GM12878 (cell line): Measurements from ENCODE around the gene CREB5. TPM values are rescaled to one million over a fixed set of nuclear protein-coding genes. Genes with fewer than 3 reads are reported as not detected.

Experiments used
- ATAC-seq: fragments of 200-7000 bp; cut with Tn5 transposase; 3 replicates; pipeline ENCODE4 v1.9.1; 2020; ENCODE audit warnings: mild to moderate bottlenecking, moderate library complexity
- BruUV-seq: library from RNA; stranded (reverse); fragments of 400-500 nt; replicated peaks from 2 replicates; lab custom pipeline; 2021; lab: Mats Ljungman, UMichigan
- CTCF ChIA-PET: fragments of 300-600 bp; sonication (Branson Sonifier 250); formaldehyde crosslinking; extraction: SDS; loops from one replicate; lab custom pipeline; 2021; ENCODE audit warnings: inconsistent platforms; lab: Yijun Ruan, JAX
- POLR2A ChIA-PET: fragments of 350-600 bp; formaldehyde crosslinking; extraction: SDS; loops from one replicate; lab custom pipeline; 2021; ENCODE audit warnings: inconsistent platforms; lab: Charles Lee
- RAD21 ChIA-PET: fragments of 300-600 bp; sonication (Branson Sonifier 250); formaldehyde crosslinking; loops from one replicate; lab custom pipeline; 2023; ENCODE audit warnings: antibody characterized with exemption; ENCODE audit not compliant: unreplicated experiment; lab: Charles Lee
- SMC1A ChIA-PET: fragments of 300-600 bp; sonication (Branson Sonifier 250); formaldehyde crosslinking; loops from one replicate; lab custom pipeline; 2023; ENCODE audit not compliant: unreplicated experiment, uncharacterized antibody; lab: Charles Lee
- DNase-seq: peaks from one replicate; pipeline ENCODE4 v3.0.0-alpha.2; 2011; ENCODE audit warnings: low read depth, low spot score
- FAIRE-seq: peaks from 3 replicates; lab custom pipeline; 2011; peaks lifted over from hg19 to GRCh38; lab: Jason Lieb, UNC
- H2AFZ ChIP-seq: 2 replicates; pipeline ENCODE4 v1.6.0; 2011; ENCODE audit warnings: low read depth, low read length, control low read depth; ENCODE audit not compliant: control insufficient read depth
- H3K27ac ChIP-seq: 2 replicates; pipeline ENCODE4 v1.5.1; 2011; ENCODE audit warnings: control low read depth; ENCODE audit not compliant: control insufficient read depth, insufficient read depth
- H3K27me3 ChIP-seq, 2 experiments: replicated peaks in 1 of 2; 2 replicates each; pipeline versions ENCODE4 v1.6.0 to v1.6.1; 2011; ENCODE audit warnings: low read length in 1 of 2; ENCODE audit not compliant: control insufficient read depth in 2 of 2, insufficient read depth in 2 of 2
- H3K36me3 ChIP-seq, 2 experiments: 2 replicates each; pipeline ENCODE4 v1.5.1; 2011; ENCODE audit warnings: low read length in 1 of 2; ENCODE audit not compliant: control insufficient read depth in 2 of 2, insufficient read depth in 2 of 2
- H3K4me1 ChIP-seq: 2 replicates; pipeline ENCODE4 v1.6.1; 2011; ENCODE audit warnings: mild to moderate bottlenecking, low read length, moderate library complexity, mixed read lengths; ENCODE audit not compliant: control insufficient read depth, insufficient read depth
- H3K4me2 ChIP-seq: 2 replicates; pipeline ENCODE4 v1.6.0; 2011; ENCODE audit warnings: control low read depth; ENCODE audit not compliant: control insufficient read depth, insufficient read depth
- H3K4me3 ChIP-seq: fragments of 200-600 bp; sonication (generic); 2 replicates; pipeline ENCODE4 v1.5.1; 2016
- H3K79me2 ChIP-seq: 2 replicates; pipeline ENCODE4 v1.6.0; 2011; ENCODE audit warnings: low read length; ENCODE audit not compliant: control insufficient read depth, insufficient read depth
- H3K9ac ChIP-seq: 2 replicates; pipeline ENCODE4 v1.8.0; 2011; ENCODE audit warnings: low read length, control low read depth, mixed read lengths; ENCODE audit not compliant: control insufficient read depth, insufficient read depth
- H3K9me3 ChIP-seq: replicated peaks from 3 replicates; pipeline ENCODE4 v1.5.1; 2011; ENCODE audit warnings: mild to moderate bottlenecking, low read length; ENCODE audit not compliant: control insufficient read depth, insufficient read depth
- H4K20me1 ChIP-seq: 2 replicates; pipeline ENCODE4 v1.6.0; 2011; ENCODE audit not compliant: control insufficient read depth, insufficient read depth
- CBX5 ChIP-seq: sonication (generic); IDR thresholded peaks from 2 replicates; pipeline ENCODE4 v1.6.1; 2016; ENCODE audit warnings: low read depth, moderate library complexity, mild to moderate bottlenecking, inconsistent platforms
- WGBS: methylation state at CpG from one replicate; pipeline ENCODE4 v1.1.6; 2016; ENCODE audit warnings: low lambda C conversion rate; ENCODE audit not compliant: insufficient replicate concordance, insufficient coverage; ENCODE audit errors: missing lambda C conversion rate; 5-methylcytosine and 5-hydroxymethylcytosine counted together
- in situ Hi-C: fragments of 300-500 bp; cut with MboI; formaldehyde crosslinking; loops from 9 replicates; pipeline ENCODE4 v1.14.3; 2018; ENCODE audit warnings: mixed read lengths
- intact Hi-C: fragments of 100-400 bp; cut with micrococcal nuclease; formaldehyde crosslinking; loops from one replicate; pipeline ENCODE4 v1.14.2; 2022; ENCODE audit not compliant: unreplicated experiment
- polyA plus RNA-seq, 11 experiments: library from polyadenylated mRNA; depleted of rRNA in 4 of 11; unstranded in 6 of 11; stranded (reverse) in 5 of 11; fragments of >200 nt; fragmentation: Nextera tagmentation in 4 of 11; fragmentation: Illumina TruSeq in 1 of 11; extraction: Ambion mirVana in 4 of 11; extraction: Trizol in 1 of 11; gene quantifications; 1 replicate in 1 of 11; 2 replicates in 10 of 11; pipeline versions ENCODE4 v1.2.1 to v1.2.3, GENCODE V29; 2011 to 2016; ENCODE audit warnings: inconsistent platforms in 2 of 11, missing spikeins in 2 of 11, low read depth in 1 of 11
- total RNA-seq, 4 experiments: library from RNA; depleted of rRNA in 3 of 4; stranded (reverse); fragments of >200 nt in 3 of 4; fragmentation: Illumina TruSeq in 1 of 4; extraction: Trizol in 1 of 4; gene quantifications; 2 replicates each; pipeline versions ENCODE4 v1.2.1 to v1.2.3, GENCODE V29; 2013 to 2021
- TF ChIP-seq, protein P1 (sequence below): IDR thresholded peaks from 2 replicates; pipeline ENCODE4 v1.6.1; 2012; ENCODE audit warnings: mild to moderate bottlenecking, low read depth, low read length

The CREB5 gene
- total and polyA plus RNA-seq, 10 of the 15 experiments (the other 5 are each of a cell fraction or from before 2014, with no cell fraction given), result 12.9 to 74.1 (median 53.0) TPM

DNA sequence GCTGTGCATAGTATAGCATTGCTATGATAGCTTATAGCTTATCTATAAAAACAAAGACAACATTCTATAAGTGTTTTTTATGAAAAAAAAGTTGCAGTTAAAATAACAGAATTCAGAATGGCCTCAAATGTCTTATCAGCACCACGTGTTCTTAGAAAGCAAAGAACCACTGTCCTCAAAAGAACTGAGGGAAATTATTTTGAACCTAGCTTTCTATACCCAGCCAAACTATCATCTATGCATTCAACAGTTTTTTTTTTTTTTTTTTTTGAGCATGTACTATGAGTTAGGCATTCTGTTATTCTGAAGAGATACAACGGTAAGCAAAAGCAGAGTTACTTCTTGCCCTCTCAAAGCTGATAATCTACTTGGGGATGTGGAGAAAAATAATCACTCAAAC, 247.8 kb downstream of the CREB5 start:
- 0% methylated on average over 2 of the region's 2 CpGs for WGBS
- DNase-seq (no peak), ATAC-seq (no peak), FAIRE-seq (no peak)
- BruUV-seq, result no TSS peak
- H2AFZ ChIP-seq, result no peak overlapping the region
- no peak overlapping the region for H3K9ac ChIP-seq
- H3K4me1 ChIP-seq, result peaks cover 9% of the 10 kb centered on the region
- intact Hi-C loops, result no loop called here
- H4K20me1 ChIP-seq, result no peaks in the 10 kb centered on the region
- peaks cover 0 to 4% of the 10 kb centered on the region in 2 experiments; a peak in 2 of 4 replicates for H3K36me3 ChIP-seq
- peak; percentile 54; the same call in 1 of the 2 replicates for TF ChIP-seq CBX5
- TF ChIP-seq, protein P1, sequence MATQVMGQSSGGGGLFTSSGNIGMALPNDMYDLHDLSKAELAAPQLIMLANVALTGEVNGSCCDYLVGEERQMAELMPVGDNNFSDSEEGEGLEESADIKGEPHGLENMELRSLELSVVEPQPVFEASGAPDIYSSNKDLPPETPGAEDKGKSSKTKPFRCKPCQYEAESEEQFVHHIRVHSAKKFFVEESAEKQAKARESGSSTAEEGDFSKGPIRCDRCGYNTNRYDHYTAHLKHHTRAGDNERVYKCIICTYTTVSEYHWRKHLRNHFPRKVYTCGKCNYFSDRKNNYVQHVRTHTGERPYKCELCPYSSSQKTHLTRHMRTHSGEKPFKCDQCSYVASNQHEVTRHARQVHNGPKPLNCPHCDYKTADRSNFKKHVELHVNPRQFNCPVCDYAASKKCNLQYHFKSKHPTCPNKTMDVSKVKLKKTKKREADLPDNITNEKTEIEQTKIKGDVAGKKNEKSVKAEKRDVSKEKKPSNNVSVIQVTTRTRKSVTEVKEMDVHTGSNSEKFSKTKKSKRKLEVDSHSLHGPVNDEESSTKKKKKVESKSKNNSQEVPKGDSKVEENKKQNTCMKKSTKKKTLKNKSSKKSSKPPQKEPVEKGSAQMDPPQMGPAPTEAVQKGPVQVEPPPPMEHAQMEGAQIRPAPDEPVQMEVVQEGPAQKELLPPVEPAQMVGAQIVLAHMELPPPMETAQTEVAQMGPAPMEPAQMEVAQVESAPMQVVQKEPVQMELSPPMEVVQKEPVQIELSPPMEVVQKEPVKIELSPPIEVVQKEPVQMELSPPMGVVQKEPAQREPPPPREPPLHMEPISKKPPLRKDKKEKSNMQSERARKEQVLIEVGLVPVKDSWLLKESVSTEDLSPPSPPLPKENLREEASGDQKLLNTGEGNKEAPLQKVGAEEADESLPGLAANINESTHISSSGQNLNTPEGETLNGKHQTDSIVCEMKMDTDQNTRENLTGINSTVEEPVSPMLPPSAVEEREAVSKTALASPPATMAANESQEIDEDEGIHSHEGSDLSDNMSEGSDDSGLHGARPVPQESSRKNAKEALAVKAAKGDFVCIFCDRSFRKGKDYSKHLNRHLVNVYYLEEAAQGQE, result no peak
- peaks cover 2% of the 10 kb centered on the region; the same call in 2 of the 3 replicates for H3K9me3 ChIP-seq
- SMC1A ChIA-PET, result interaction anchor here (1.0 to 2.1 kb wide), 6 partner anchors 17 to 171 kb away, joined by 3 to 5 read pairs (median 4); no protein-coding TSS in a partner anchor
- H3K79me2 ChIP-seq, result no peaks in the 10 kb centered on the region; the same call in 1 of the 2 replicates
- POLR2A ChIA-PET, result no interaction called here
- H3K4me2 ChIP-seq, result no peak overlapping the region
- H3K27ac ChIP-seq, result no peak overlapping the region
- CTCF ChIA-PET, result no interaction called here
- RAD21 ChIA-PET, result no interaction called here
- in situ Hi-C loops, result no loop called here
- H3K4me3 ChIP-seq, result no peak overlapping the region
- no peaks in the 10 kb centered on the region for H3K27me3 ChIP-seq
